HG03558 (cell line): ENCODE data around the gene MMP1.
A peak's percentile ranks its signal among the peaks of the same experiment; 100 is the strongest.

Experiments
- ATAC-seq: cut with Tn5 transposase; IDR thresholded peaks from one replicate; pipeline ENCODE4 v1.9.1; 2021; ENCODE audit warnings: moderate number of reproducible peaks; ENCODE audit not compliant: unreplicated experiment; ENCODE audit errors: extremely low read depth

The MMP1 gene

DNA sequence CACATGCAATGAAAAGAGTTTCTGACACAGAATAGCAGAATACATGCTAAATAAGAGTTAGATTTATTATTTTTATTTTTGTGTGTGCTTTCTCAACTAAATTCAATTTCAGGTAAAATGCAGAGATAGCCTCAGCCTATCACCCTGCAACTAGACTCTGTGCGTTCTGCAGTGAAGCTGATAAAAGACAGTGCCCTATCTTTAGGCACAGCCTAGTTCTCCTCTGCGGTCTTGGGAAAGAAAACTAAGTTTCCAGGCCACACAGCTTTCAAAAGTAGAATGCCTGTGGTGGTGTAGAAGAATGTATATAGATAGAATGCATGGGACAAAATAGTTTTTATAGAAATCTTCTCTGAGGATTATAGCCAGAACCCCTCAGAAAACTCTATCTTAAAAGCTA, 12.0 kb upstream of the MMP1 start:
- ATAC-seq: no peak

DNA sequence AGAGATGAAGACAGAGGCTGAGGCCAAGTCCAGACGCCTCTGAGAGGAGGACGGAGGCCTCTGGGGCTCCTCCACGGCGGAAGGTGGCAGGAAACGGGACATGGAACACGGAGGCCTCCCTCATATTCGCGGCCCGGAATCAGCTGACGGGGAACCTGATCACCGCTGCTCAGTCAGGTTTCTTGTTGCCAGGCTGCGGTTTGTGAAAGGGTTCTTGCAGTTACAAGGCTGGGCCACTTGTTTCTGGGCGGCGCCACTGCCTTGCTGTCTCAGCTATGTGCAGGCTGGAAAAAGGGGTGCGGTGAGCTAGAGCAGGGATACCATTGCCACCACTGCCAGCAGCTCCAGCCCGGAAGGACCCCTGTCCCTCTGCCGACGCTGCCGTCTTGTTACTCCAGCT, 10.0 kb upstream of the MMP1 start:
- no peak for ATAC-seq

DNA sequence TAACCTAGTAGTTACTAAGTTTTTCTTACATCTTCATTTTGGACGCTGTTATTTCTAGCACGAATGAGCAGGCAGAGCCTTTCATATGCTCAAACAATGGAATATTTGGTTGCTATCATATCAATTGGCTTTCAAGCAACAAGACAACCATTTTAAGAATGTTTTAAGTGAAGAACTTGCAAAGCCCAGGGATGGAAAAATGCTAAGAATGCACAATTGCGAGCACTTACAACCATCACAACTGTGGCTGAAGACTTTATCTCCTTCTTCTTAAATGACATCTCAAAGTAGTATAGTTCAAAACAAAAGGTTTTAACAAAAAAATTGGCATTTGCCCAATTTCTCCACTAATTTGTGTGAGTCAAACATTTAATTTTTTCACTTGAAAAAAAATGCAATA, 8.3 kb upstream of the MMP1 start:
- no peak for ATAC-seq

DNA sequence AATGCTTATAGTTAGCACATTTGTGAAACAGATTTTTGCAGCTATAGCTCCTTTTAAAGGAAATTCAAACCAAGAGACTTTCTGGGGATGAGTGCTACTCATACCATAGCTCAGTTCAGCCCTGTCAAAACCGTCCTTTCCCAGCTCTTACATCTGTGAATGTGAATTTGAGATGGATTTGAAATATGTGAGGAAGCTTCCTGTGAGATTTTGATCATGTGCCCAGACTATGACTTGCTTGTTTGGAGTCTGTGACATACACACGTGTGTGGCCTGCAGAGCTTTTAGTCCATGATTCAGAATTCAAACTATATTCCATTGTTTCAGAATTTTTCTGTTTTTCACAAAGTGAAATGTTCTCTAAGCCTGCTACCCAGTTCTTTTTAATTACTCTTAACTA, 4.4 kb upstream of the MMP1 start:
- no peak for ATAC-seq

DNA sequence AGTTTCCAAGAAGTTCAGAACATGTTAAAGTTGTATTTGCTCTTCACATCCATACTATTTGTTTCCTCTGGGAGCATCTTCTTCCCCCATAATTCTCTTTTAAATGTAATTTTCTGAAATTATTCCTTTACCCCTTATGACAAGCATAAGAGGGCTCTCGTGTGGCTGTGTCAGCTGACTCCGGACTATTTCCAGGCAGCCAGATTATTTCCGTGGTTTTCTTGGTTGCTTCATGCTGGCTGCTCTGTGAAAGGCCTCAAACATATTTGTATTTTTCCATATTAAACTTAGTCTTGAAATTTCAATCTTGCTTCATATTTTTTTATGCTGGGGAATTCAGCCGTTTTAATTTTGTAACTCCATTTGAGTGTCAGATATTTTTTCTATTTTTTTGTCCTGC, 2.8 kb upstream of the MMP1 start:
- no peak for ATAC-seq

DNA sequence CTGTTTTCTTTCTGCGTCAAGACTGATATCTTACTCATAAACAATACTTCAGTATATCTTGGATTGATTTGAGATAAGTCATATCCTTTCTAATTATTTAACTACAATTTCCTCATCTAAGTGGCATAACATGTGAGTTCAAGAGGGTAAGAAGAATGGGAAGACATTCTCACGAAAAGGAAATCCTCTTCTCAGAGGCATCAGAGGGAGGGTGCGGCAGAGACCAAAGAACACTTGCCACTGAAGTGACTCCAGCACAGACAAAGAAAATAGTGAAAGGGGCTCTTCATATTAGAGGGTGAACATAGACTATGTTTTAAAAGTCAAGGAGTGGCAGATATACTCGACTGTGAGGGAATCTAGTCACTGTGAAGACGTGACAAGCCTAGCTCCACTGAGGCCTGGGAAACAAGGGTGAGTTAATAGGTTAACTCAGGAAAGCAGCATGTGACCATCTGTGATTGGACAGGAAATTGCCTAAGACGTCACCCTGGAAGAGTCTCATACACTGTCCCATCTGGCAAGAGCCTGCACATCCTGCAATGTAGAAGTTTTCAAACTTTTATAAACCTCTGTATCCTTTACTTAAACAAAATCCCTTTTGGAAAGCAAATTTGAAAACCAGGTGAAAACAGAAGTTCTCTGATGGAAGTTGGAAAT, 1.9 kb upstream of the MMP1 start:
- no peak for ATAC-seq

DNA sequence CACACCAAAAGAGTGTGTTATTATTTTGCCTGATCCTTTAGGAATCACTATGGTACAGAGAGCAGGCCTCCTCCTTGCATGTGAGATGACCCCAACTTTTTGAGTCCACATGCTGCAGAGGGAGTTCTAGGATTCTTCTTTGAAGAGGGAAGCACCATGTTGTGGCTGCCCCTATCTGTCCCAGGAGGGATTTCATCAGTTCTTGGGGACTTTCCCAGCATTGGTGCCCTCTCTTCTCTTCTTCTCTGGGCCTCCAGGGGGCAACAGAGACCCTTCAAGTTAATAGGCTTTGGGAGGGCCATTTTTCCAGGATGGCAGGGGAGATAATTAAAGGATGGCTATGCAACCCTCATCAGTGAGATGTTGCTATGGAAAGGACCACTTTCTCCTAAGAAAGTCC, 3.6 kb downstream of the MMP1 start:
- ATAC-seq: peak; percentile 92

DNA sequence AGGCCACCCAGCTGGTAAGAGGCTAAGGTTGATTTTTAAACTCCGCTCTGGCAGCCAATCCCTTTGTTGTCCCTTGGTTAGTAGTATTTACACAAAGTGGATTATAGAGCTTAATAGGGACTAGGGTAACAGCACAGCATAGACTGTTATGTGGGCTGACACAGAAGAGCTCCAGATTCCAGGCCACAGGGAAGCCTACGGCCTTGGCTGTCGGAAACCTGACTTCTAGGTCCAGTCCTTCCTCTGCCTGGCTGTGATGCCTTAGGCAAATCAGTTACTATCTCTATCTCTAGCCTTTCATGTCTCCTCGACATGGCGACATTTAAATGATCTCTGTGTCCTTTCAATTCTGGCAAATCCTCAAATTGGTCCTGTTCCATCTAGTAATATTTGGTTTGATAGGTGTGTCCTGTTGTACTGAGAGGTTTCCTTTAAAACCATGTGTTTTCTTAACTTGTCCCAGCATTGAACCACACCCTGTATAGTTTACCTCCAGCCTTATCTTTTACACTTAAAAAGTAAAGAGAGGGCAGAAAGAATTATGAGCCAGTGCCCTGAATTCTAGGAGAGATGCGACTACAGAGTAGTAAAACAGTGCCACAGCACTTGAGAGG, 4.2 kb downstream of the MMP1 start:
- no peak for ATAC-seq

DNA sequence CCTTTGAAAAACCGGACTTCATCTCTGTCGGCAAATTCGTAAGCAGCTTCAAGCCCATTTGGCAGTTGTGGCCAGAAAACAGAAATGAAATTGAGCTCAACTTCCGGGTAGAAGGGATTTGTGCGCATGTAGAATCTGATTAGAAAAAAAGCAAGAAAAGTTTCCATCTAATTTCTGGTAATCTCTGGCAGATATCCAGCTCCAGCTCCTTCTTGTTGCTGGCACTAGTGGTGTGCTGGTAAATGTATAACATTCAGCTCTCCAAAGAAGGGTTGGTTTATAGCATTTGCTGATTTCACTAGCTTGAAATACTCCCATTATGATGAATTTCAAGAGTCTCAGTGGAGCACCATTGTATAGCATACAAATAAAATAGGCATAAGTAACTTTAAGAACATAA, 5.4 kb downstream of the MMP1 start:
- ATAC-seq: no peak

DNA sequence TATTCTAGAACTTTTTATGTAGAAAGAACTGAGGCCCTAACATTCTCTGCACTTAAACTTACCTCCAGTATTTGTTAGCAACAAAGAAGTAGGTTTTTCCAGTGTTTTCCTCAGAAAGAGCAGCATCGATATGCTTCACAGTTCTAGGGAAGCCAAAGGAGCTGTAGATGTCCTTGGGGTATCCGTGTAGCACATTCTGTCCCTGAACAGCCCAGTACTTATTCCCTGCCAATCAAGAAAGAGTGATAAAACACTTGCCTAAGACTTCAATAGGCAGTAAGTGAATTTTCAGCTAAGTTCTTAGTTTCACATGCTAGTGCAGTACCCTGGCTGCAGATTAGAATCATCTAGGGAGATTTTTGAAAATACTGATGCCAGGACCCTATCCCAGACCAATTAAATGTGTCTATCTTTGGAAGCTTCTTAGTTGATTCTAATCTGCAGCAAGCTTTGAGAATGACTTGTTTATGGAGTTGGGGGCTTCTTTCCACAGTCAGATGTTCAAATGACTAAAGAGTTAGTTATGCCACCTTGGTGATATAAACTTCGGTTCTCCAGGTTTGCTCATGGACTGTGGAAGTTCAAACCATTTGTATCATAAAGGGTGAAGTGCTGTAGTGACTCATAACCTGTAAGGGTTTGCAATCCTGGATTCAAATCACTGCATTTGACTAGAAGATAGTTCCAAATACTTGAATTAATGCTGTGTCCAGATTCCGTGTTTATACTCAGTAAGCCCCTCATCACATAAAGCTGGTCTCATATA, 6.5 kb downstream of the MMP1 start:
- no peak for ATAC-seq

DNA sequence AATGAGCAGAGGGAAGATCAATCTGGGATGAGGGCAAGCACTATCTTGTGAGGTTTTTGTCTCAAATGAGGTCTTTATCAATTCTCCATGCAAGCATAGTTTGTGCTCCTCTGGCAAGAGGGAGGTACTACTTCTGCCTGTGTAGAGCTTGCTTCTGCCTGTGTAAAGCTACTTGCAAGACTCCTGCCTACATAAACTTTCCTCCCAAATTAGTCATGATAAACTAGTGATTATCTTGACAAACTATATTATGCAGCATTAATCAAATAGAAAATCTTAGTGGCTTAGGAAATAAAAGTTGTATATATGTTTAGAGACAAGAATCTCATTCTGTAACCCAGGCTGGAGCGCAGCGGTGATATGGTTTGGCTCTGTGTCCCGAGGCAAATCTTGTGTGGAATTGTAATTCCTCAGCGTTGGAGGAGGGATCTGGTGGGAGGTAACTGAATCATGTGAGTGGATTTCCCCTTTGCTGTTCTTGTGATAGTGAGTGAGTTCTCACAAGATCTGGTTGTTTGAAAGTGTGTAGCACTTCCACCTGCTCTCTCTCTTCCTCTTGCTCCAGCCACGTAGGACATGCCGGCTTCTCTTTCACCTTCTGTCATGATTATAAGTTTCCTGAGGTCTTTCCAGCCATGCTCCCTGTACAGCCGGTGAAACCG, 9.5 kb downstream of the MMP1 start:
- ATAC-seq: no peak

DNA sequence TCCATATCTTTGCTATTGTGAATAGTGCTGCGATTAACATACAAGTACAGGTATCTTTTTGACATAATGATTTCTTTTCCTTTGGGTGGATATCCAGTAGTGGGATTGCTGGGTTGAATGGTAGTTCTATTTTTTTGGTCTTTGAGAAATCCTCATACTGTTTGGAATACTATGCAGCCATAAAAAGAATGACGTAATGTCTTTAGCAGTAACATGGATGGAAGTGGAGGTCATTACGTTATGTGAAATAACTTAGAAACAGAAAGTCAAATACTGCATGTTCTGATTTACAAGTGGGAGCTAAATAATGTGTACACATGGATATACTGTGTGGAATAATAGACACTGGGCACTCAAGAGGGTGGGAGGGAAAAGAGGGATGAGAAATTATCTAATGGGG, 13.6 kb downstream of the MMP1 start:
- no peak for ATAC-seq

DNA sequence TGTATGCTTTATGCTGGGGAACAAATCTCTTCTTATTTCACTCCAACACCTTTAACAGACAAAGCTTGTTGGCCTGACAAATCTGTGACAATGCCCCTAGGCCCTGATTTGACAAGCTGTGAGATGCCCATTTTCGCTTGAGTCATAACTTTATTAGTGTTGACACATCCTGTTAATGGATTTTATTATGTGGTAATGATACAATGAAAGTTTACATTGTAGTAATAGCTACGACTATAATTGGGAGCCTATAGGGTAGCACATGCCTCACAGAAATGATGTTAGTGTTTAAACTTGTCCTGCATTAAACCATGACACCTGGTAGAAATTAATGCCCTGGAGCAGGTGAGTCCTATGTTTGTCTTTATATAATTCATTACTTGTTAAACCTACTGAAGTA, 14.2 kb downstream of the MMP1 start:
- ATAC-seq: no peak

DNA sequence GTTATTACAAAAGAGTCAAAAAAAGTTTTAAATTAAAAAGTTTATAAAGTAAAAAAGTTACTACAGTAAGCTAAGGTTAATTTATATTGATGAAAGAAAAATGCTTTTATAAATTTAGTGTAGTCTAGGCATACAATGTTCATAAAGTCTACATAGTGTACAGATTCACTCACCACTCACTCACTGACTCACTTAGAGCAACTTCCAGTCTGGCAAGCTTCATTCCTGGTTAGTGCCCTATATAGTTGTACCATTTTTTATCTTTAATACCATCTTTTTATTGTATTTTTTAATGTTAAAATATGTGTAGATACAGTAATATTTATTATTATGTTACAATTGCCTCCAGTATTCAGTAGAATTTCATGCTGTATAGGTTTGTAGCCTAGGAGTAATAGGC, 14.9 kb downstream of the MMP1 start:
- ATAC-seq: no peak

DNA sequence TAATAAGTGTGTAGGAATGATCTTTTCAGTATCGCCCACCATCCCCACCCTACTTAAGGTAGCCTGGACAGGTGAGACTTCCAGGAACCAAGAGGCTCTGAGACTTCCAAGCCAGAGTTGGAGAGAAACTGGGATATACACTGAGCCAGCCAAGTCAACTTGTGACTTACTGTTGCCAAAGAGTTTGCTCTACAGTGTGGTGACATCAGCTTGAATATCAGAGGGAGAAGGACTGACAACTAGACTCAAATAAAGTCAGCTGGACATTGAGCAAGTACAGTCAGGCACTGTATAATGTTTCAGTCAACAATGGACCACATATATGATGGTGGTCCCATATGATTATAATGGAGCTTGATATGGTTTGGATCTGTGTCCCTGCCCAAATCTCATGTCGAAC, 16.3 kb downstream of the MMP1 start:
- no peak for ATAC-seq

DNA sequence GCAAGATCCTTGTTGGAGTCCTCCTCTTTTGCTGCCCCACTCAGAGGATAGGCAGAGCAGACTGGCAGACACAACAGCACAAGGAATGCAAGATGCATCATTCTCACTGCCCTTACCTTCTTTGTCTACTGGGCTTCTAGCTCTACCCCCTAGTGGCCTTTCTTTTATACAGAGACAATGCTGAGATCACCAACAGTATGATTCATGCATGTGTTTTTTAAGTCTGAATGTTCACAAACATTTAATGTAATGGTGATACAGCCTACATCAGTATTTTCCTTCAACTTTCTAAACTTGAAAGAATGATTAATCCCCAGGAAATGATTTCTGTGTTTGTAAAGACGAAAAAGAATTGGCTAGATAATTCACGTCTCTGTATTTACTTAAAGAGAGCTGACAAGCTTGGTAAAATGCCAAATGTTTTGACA, 17.5 kb downstream of the MMP1 start, which contains the start of gene MMP10:
TSS of gene MMP10 (minus strand) at position 138 of the 428 bp plus-strand sequence. CDS start at position 101, 37 bp downstream.
- ATAC-seq: no peak

DNA sequence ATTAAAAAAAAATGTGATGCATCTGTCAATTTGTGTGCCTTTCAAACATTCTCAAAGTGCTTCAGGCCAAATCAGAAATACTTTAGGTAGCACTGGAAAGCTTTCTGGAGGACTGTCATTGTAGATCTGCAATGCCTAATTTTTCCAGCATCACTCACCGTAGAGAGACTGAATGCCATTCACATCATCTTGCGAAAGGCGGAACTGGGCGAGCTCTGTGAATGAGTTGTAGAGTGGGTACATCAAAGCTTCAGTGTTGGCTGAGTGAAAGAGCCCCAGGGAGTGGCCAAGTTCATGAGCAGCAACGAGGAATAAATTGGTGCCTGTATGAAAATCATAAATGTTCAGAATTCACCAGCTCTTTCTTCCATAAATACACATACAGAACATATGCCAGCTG, 21.5 kb downstream of the MMP1 start:
- ATAC-seq: no peak

DNA sequence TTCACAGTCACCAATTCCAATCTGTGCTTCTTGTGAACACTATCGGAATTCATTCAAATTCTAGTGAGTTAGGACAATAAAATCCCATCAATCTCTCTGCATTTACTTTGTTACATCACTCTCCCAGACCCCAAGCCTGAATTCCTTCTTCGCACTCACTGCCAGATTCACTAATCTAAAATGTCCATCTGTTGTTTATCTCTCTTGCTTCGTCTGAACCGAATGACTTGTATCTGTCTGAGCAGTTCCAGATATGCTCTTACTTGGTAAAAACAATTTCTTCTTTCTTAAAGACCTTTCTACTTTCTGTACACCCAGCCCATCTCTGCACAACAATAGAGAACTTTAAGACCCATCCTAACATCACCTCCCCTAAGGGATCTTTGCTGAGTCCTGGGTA, 24.6 kb downstream of the MMP1 start:
- no peak for ATAC-seq

DNA sequence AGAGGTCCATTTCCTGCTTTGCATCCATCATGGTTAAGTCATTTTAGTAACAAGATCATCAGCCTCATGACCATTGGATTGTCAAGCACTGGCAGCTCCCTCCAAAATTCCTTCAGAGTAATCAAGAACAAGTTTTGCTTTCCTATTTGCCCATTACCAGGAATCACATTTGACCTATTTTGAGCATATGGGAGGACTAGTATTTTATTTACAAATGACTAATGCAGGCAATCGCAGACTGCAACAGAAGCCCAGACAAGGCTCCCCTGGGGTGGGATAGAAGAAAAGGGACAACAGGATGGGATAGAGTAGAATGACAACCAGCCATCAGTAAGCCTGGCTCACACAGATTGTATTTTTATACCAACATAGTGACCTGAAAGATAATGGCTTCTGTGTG, 26.6 kb downstream of the MMP1 start:
- no peak for ATAC-seq

DNA sequence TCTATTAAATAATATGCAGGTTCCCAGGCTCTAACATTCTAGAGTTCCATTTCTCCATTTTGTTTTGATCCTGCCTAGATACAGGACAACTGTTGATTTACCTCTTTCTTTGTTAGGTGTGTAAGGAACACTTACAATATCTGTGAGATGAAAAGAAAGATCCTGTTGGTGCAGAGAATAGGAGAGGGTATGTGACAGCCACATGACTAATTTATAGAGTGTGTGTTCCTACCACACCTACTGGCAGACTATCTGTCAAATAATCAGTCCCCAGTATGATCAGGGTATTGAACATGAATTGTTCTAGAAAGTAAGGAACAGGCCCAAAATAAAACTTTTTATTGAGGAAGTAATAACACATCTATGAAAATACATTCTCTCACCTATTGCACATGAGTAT, 27.8 kb downstream of the MMP1 start:
- no peak for ATAC-seq

DNA sequence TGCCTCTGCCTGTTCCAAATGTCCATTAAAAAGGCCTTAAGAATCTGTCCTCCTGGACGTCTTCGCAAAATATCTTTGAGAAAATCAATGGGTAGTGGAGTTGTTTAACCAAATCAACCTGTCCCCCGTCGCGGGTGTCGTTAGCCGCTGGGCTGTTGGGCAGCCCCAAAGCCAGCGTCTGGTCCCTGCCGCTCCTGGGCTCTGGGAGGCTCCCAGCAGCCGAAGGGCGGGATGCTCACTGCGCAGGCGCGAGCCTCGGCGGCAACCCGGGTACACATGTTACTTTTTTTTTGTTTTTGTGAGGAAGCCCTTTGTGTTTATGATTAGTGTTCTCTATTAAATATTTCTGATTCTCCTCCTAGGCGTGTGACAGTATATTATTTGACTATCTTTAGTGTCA, 30.2 kb downstream of the MMP1 start:
- no peak for ATAC-seq
